ENCODE data around the gene RASEF.
"Not testable (repeated sequence)": the region's sequence is repeated elsewhere in the genome, so short reads cannot be mapped to it uniquely, and the experiment has no call there.

Gene RASEF

DNA sequence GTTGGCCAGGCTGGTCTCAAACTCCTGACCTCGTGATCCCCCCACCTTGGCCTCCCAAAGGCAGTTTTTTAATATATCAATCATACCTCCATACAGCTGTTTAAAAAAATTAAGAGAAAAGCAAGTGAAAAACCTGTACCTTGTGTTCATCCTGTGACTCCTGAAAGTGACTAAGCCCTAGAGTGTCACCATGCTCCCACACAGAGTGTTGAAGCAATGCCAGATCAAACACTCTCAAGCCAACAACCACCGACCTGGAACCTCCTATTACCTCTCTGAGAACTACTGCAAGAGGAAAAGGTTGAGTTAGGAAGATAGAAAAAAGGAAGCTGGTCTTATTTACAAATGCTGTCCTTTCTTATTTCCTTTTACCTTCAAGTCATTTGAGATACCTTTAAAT lies 123.5 kb downstream of the RASEF start:
- CTCF ChIA-PET, result no interaction called here
- H3K4me3 ChIP-seq (ENCODE audit: low read depth, low read length), result no peak overlapping the region
- DNase-seq (ENCODE audit: low read depth, low spot score), result no peak
- POLR2A ChIA-PET, result no interaction called here
- TF ChIP-seq, protein P1, sequence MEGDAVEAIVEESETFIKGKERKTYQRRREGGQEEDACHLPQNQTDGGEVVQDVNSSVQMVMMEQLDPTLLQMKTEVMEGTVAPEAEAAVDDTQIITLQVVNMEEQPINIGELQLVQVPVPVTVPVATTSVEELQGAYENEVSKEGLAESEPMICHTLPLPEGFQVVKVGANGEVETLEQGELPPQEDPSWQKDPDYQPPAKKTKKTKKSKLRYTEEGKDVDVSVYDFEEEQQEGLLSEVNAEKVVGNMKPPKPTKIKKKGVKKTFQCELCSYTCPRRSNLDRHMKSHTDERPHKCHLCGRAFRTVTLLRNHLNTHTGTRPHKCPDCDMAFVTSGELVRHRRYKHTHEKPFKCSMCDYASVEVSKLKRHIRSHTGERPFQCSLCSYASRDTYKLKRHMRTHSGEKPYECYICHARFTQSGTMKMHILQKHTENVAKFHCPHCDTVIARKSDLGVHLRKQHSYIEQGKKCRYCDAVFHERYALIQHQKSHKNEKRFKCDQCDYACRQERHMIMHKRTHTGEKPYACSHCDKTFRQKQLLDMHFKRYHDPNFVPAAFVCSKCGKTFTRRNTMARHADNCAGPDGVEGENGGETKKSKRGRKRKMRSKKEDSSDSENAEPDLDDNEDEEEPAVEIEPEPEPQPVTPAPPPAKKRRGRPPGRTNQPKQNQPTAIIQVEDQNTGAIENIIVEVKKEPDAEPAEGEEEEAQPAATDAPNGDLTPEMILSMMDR (IDR thresholded peaks at IDR 0.05; ENCODE audit: insufficient read depth, low read length, missing control alignments), result no peak

DNA sequence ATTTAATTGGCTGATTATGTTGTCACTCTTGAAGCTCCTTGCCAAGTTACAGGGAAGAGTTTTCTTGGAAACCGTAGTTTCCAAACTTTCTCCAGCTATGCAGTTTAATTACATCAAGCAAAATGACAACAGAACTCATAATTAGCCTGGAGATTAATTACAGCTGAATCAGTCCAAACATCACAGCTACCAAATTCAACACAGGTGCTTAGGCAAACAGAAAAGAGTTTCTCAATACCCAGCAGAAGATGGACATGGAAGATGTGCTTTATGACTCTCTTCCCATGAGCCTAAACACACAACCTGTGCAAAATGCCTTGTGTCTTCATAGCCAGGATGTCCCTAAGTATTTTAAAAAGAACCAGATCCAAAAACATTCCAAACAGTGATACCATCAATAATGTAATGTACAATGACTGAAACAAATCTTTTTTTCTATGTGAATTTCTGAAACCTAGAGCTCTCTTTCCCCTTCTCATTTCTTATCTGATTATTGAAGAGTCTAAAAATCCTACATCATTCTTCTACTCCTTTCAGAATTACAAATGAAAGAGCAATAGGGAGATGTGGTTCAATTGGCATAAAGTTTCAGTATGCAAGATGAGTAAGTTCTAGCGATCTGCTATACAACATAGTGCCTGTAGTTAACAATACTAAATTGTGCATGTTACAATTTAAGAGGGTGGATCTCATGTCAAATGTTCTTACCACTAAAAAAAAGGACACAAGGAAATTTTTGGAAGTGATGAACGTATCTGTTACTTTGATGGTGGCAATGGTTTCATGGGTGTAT lies 124.3 kb downstream of the RASEF start:
- POLR2A ChIA-PET, result interaction anchor here (0.6 kb wide), 1 partner anchor 78 kb away, joined by 3 read pairs; no protein-coding TSS in a partner anchor

DNA sequence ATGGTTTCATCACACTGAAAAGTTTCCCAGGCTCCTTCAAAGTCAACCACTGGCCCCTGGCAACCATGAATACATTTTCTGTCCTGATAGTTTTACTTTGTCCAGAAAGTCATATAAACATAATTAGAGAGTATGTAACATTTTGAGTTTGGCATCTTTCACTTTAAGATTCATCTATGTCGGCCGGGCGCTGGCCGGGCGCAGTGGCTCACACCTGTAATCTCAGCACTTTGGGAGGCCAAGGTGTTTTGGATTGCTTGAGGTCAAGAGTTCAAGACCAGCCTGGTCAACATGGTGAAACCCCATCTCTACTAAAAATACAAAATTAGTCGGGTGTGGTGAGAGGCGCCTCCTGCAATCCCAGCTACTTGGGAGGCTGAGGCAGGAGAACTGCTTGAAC lies 126.4 kb downstream of the RASEF start:
- CTCF ChIA-PET; DNase-seq (ENCODE audit: low read depth, low spot score); H3K4me3 ChIP-seq (ENCODE audit: low read depth, low read length); POLR2A ChIA-PET: not testable (repeated sequence)

More for the DNA sequence above, 124.3 kb downstream of the RASEF start:
- no peak overlapping the region for H3K4me3 ChIP-seq (ENCODE audit: low read depth, low read length)
- CTCF ChIA-PET, result no interaction called here
- TF ChIP-seq, protein P1 (IDR thresholded peaks at IDR 0.05; ENCODE audit: insufficient read depth, low read length, missing control alignments), result no peak
- DNase-seq (ENCODE audit: low read depth, low spot score), result no peak

DNA sequence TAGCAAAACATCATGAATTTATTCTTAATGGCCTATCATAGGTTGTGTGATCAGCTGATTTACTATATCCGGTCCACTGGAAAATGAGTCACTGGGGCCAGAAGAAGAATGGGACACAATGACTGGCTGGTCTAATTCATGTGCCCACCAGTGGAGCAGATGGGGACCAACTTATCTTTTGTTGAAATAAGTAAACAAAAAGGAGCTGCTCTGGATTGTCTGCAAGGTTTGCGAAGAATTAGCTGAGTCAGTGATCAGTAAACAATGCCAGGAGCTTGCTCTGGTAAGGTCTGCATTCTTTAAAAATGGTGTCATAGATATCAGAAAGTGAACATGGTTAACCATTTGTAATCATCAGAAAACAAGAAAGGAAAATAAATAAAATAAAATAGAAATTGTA lies 128.0 kb downstream of the RASEF start:
- DNase-seq (ENCODE audit: low read depth, low spot score), result peak; percentile 2
- CTCF ChIA-PET, result no interaction called here
- POLR2A ChIA-PET, result interaction anchor here (0.6 kb wide), 1 partner anchor 439 kb away, joined by 3 read pairs; no protein-coding TSS in a partner anchor
- TF ChIP-seq, protein P1 (IDR thresholded peaks at IDR 0.05; ENCODE audit: insufficient read depth, low read length, missing control alignments), result no peak
- no peak overlapping the region for H3K4me3 ChIP-seq (ENCODE audit: low read depth, low read length)

DNA sequence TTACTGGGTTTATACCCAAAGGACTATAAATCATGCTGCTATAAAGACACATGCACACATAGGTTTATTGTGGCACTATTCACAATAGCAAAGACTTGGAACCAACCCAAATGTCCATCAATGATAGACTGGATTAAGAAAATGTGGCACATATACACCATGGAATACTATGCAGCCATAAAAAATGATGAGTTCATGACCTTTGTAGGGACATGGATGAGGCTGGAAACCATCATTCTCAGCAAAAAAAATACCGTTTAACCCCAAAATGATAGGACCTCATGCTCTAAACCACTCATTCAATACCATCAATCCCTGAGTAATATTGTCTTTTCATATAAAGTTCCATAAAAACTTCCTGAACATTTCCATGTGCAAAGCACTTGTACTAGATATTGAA lies 128.9 kb downstream of the RASEF start:
- DNase-seq (ENCODE audit: low read depth, low spot score); H3K4me3 ChIP-seq (ENCODE audit: low read depth, low read length); CTCF ChIA-PET; POLR2A ChIA-PET: not testable (repeated sequence)

DNA sequence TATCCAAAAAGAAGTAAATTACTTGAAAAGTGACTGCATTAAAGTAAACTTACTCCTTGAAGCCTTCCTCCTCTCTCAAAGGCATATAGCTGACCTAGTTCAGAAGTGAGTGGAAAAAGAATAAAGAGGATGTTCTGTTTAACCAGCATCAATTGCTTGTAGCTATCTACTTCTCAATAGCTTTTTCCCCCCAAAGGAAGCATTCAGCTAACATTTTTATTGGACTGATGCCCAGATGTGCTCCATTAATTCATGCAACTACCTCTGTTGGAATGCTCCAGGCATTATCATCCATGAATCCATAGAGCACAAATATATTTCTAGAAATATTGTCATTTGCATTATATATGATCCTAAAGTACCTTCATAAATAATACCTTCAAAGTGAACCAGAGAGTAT lies 132.8 kb downstream of the RASEF start:
- POLR2A ChIA-PET, result no interaction called here
- CTCF ChIA-PET, result no interaction called here
- TF ChIP-seq, protein P1 (IDR thresholded peaks at IDR 0.05; ENCODE audit: insufficient read depth, low read length, missing control alignments), result no peak
- no peak overlapping the region for H3K4me3 ChIP-seq (ENCODE audit: low read depth, low read length)
- no peak for DNase-seq (ENCODE audit: low read depth, low spot score)
